GM19395 (cell line): ENCODE measurements around the gene C1QC.
"Not testable (repeated sequence)": the region's sequence is repeated elsewhere in the genome, so short reads cannot be mapped to it uniquely, and the experiment has no call there.

Experiments used
- ATAC-seq: cut with Tn5 transposase; IDR thresholded peaks from one replicate; pipeline ENCODE4 v1.9.1; 2021; ENCODE audit warnings: mild to moderate bottlenecking, moderate library complexity; ENCODE audit not compliant: unreplicated experiment

The C1QC gene

GRCh38 chr1:22645931-22646330 lies 2.5 kb downstream of the C1QC start:
- ATAC-seq: no peak

DNA sequence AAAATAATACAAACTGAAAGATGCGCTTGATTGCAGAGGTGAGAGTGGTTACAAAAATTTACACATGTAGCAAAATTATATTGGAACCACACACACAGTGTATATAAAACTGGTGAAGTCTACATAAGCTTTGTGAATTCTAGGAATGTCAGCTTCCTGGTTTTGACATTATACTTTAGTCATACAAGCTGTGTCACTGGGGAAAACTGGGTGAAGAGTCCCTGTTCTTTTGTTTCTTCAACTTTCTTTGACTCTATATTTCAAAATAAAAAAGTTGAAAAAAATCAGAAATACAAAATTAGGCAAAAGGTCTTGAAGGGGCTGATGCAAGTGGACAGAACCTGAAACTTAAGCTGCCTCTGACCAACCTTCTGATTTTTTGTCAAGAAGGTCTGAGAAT lies 3.0 kb downstream of the C1QC start:
- ATAC-seq: no peak

- ATAC-seq: no peak
Observed at GRCh38 chr1:22650089-22650693, 6.8 kb downstream of the C1QC start.

- no peak for ATAC-seq
Observed at GRCh38 chr1:22651941-22652856, 8.8 kb downstream of the C1QC start.

- ATAC-seq: no peak
Observed at GRCh38 chr1:22652881-22653316, 9.5 kb downstream of the C1QC start, which contains the start of gene C1QB. C1QB (plus strand) TSS chr1:22653236; CDS start chr1:22659463, 6,227 bp downstream.

DNA sequence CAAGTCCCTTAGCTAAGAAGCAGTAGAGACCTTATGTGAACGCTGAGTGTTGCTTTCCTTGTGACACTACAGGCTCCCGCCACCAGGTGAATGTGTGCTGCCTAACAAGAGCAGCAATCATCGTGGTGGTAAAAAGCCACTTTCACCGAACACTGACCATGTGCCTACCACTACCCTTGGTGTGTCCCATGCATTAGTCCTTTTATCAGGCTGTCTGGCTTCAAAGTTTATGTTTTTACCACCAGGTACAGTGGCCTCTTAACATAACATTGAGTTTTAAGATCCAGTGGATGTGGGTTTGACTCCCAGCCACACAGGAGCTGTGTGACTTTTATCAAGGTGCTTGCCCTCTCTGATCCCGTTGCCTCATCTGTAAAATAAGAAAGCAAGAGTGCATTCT lies 11.3 kb downstream of the C1QC start:
- ATAC-seq: no peak

DNA sequence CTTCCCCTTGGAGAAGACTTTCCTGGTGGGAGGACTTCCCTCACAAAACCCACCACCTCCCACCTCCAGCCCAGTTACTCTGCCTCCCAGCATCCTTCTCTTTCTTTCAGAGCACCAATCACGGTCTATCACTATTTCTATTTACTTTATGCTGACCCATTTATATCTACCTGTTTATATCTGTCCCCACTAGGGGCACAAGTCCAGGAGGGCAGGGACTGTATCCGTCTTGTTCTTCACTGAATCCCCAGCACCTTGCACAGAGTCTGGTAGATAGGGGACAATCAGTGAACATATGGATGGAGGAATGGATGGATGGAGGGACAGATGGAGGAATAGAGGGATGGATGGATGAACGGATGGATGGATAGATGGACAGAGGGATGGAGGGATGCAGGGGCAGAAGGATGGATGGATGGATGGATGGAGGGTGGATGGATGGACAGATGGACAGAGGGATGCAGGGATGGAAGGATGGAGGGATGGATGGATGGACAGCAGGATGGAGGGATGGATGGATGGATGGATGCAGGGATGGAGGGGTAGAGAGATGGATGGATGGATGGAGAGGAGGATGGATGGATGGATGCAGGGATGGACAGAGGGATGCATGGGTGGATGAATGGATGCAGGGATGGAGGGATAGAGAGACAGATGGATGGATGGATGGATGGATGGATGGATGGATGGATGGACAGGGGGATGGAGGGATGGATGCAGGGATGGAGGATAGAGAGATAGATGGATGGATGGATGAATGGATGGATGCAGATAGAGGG lies 15.1 kb downstream of the C1QC start:
- ATAC-seq: no peak

- no peak for ATAC-seq
Observed at GRCh38 chr1:22660716-22661241, 17.3 kb downstream of the C1QC start.

- ATAC-seq: no peak
Observed at GRCh38 chr1:22661880-22662279, 18.4 kb downstream of the C1QC start.

GRCh38 chr1:22662318-22662717 lies 18.9 kb downstream of the C1QC start:
- ATAC-seq: no peak

- no peak for ATAC-seq
Observed at GRCh38 chr1:22662986-22663408, 19.6 kb downstream of the C1QC start.

GRCh38 chr1:22665752-22666151 lies 22.3 kb downstream of the C1QC start:
- no peak for ATAC-seq

DNA sequence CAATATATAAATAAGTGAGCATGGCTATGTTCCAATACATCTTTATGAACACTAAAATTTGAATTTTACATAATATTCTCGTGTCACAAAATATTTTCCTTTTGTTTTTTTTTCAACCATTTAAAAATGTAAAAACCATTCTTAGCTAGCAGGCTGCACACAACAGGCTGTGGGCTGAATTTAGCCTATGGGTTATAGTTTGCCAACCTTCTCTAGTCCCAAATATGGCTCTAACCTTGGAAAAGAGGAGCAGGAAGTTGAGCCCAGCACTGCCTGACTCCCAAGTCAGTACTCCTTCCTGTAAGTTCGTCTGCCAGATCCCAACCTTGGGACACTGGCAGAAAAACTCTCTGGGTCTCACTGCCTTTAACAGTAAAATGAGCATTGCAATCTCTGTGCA lies 23.0 kb downstream of the C1QC start:
- ATAC-seq: no peak

DNA sequence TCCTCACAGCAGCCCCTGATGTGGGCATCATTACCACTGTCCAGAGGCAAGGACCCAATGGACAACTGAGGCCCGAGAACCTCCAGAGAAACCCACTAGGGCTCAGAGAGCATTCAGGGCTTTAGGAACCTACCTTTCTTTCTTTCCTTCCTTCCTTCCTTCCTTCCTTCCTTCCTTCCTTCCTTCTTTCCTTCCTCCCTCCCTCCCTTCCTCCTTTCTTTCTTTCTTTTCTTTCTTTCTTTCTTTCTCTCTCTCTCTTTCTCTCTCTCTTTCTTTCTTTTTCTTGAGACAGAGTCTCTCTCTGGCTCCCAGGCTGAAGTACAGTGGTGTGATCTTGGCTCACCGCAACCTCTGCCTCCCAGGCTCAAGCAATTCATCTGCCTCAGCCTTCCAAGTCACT lies 25.4 kb downstream of the C1QC start:
- ATAC-seq: not testable (repeated sequence)

GRCh38 chr1:22670352-22670975 lies 27.0 kb downstream of the C1QC start:
- no peak for ATAC-seq

- ATAC-seq: no peak
Observed at GRCh38 chr1:22671999-22672398, 28.6 kb downstream of the C1QC start.

DNA sequence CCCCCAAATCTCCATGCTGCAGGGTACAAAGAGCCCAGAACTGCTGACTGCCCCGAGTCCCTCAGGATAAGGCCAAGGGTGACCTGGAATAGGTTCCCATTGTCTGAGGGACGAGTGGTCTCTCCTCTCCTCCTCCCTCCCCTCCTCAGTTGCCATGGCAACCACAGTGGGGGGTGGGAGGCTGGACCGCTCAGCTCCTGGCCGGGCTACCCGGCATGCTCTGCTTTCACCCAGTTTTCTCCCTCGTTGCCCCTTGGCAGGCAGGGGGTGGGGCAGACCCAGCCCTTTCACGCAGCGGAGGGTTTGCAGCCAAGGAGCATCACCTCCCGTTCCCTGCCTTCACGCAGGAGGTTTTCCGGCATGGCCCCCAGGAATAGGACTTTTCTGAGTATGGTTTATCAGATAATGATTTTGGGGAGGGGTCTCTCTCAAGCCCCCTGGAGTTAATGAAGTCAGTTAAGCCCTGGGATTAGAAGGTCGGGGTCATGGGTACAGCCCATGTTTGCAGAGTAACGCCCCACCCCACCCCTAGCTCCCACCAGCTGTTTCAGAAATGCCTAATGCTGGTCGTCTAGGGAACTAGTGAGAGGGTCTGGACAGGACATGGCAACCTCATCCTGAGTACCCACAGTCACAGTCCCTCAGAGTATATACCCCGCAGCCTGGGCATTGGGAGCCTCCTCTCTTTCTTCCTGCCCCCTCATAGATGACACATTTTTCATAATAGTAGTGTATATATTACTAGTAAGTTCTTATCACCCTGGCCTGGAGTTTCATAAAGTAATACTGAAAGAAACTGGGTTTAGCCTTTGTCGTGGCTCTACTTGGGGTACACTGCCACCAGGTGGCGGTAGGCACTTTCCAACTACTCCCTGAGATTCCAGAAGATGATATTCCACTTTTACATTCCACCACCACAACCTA lies 30.3 kb downstream of the C1QC start:
- no peak for ATAC-seq

DNA sequence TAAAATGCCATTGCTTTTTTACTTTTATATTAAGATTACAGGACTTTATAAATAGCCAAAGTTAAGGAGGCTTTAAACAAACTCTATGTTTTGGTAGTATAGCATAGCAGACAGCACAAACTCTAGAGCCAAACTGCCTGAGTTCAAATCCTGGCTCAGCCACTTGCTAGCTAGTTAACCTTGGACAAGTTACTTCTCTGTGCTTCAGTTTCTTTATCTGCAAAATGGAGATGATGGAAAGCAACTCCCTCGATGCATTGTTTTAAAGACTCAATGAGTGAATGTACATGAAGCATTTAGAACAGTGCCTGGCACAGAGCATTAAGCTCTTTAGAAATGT lies 30.9 kb downstream of the C1QC start:
- ATAC-seq: no peak

GRCh38 chr1:22676151-22676550 lies 32.7 kb downstream of the C1QC start:
- ATAC-seq: not testable (repeated sequence)
